Astrocyte (in vitro differentiated cells and primary cell): ENCODE results near the gene HNRNPUL1. TPM values are rescaled to one million over a fixed set of nuclear protein-coding genes. Genes with fewer than 3 reads are reported as not detected.

Experiments used
- DNase-seq: peaks from one replicate; pipeline ENCODE4 v3.0.0-alpha.2; 2010; ENCODE audit warnings: low read depth
- FAIRE-seq: peaks from 2 replicates; lab custom pipeline; 2011; peaks lifted over from hg19 to GRCh38; lab: Jason Lieb, UNC
- H2AFZ ChIP-seq: 2 replicates; pipeline ENCODE4 v1.6.0; 2012; ENCODE audit warnings: low read depth, low read length, inconsistent platforms
- H3K27ac ChIP-seq: 2 replicates; pipeline ENCODE4 v1.5.1; 2011; ENCODE audit warnings: low read depth, low read length, inconsistent platforms
- H3K27me3 ChIP-seq: 2 replicates; pipeline ENCODE4 v1.6.0; 2011; ENCODE audit warnings: low read length, inconsistent platforms; ENCODE audit not compliant: insufficient read depth
- H3K36me3 ChIP-seq: 2 replicates; pipeline ENCODE4 v1.5.1; 2011; ENCODE audit warnings: low read length, inconsistent platforms; ENCODE audit not compliant: insufficient read depth
- H3K4me1 ChIP-seq: 2 replicates; pipeline ENCODE4 v1.5.1; 2011; ENCODE audit warnings: low read length, inconsistent platforms; ENCODE audit not compliant: insufficient read depth
- H3K4me2 ChIP-seq: 2 replicates; pipeline ENCODE4 v1.6.0; 2012; ENCODE audit warnings: low read length, inconsistent platforms
- H3K4me3 ChIP-seq: 2 replicates; pipeline ENCODE4 v1.5.1; 2011; ENCODE audit warnings: low read depth, mild to moderate bottlenecking, low read length, inconsistent platforms; ENCODE audit not compliant: insufficient read depth
- H3K79me2 ChIP-seq: 2 replicates; pipeline ENCODE4 v1.6.0; 2012; ENCODE audit warnings: mild to moderate bottlenecking, low read length, inconsistent platforms; ENCODE audit not compliant: insufficient read depth
- H3K9ac ChIP-seq: 2 replicates; pipeline ENCODE4 v1.6.0; 2012; ENCODE audit warnings: mild to moderate bottlenecking, low read length, inconsistent platforms
- H3K9me3 ChIP-seq: 2 replicates; pipeline ENCODE4 v1.5.1; 2012; ENCODE audit warnings: low read depth, mild to moderate bottlenecking, low read length, inconsistent platforms; ENCODE audit not compliant: insufficient read depth
- H4K20me1 ChIP-seq: 2 replicates; pipeline ENCODE4 v1.6.0; 2012; ENCODE audit warnings: low read length, inconsistent platforms; ENCODE audit not compliant: insufficient read depth
- H3K27ac Mint-ChIP-seq: one replicate; pipeline ENCODE4 v1.8.0; 2021; ENCODE audit warnings: mild to moderate bottlenecking, mixed read lengths; ENCODE audit not compliant: unreplicated experiment
- H3K27me3 Mint-ChIP-seq: one replicate; pipeline ENCODE4 v1.8.0; 2021; ENCODE audit warnings: low read depth, mixed read lengths; ENCODE audit not compliant: unreplicated experiment
- H3K36me3 Mint-ChIP-seq: one replicate; pipeline ENCODE4 v1.8.0; 2021; ENCODE audit warnings: low read depth, mixed read lengths; ENCODE audit not compliant: unreplicated experiment
- H3K4me1 Mint-ChIP-seq: one replicate; pipeline ENCODE4 v1.8.0; 2021; ENCODE audit warnings: low read depth, mixed read lengths; ENCODE audit not compliant: unreplicated experiment
- H3K4me3 Mint-ChIP-seq: one replicate; pipeline ENCODE4 v1.8.0; 2021; ENCODE audit warnings: mild to moderate bottlenecking, moderate library complexity, mixed read lengths; ENCODE audit not compliant: unreplicated experiment
- H3K9me3 Mint-ChIP-seq: one replicate; pipeline ENCODE4 v1.8.0; 2021; ENCODE audit warnings: mild to moderate bottlenecking, mixed read lengths; ENCODE audit not compliant: unreplicated experiment
- EZH2 ChIP-seq: IDR thresholded peaks from 2 replicates; pipeline ENCODE4 v1.6.1; 2012; ENCODE audit warnings: mild to moderate bottlenecking, low read length, inconsistent platforms; ENCODE audit not compliant: insufficient read depth
- total RNA-seq: library from RNA; stranded (reverse); gene quantifications from 2 replicates; pipeline ENCODE4 v1.2.1, GENCODE V29; 2021
- TF ChIP-seq, protein P1 (sequence below): IDR thresholded peaks from 2 replicates; pipeline ENCODE4 v1.5.1; 2011; ENCODE audit warnings: low read depth, mild to moderate bottlenecking, inconsistent platforms, low read length, moderate library complexity; ENCODE audit not compliant: insufficient read depth

Gene HNRNPUL1
- total RNA-seq, 1 donor from 2014 or later: 174 TPM

DNA sequence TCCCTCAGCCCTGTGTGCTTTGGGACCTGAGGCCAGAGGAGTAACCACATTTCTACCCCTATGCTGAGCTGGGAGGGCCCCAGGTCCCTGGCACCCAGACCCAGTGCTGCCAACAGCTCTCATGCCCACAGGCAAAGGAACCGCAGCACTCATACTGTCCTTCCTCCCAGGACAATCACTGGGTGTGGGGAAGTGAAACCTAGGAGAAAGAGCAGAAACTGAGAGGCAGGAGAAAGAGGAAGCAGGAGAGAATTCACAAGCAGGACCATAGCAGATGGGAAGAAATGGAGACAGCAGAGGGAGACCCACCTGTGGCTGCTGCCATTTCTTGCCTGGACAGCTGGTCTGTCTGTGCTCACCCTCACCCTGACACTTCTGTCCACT, 64.7 kb downstream of the HNRNPUL1 start:
- DNase-seq (no peak), FAIRE-seq (no peak)
- Histone ChIP-seq H3K9ac (peak overlapping the region; percentile 95), H3K4me1 (peaks cover 51% of the 10 kb centered on the region), H3K9me3 (no peaks in the 10 kb centered on the region), H2AFZ (no peak overlapping the region), H3K27me3 (no peaks in the 10 kb centered on the region), H3K36me3 (peaks cover 23% of the 10 kb centered on the region), H3K79me2 (peaks cover 9% of the 10 kb centered on the region), H3K4me2 (peak overlapping the region; percentile 78), H3K4me3 (no peak overlapping the region), H4K20me1 (peaks cover 21% of the 10 kb centered on the region), H3K27ac (peak overlapping the region; percentile 100)
- Mint-ChIP-seq H3K27me3 (no peaks in the 10 kb centered on the region), H3K4me3 (no peak overlapping the region), H3K9me3 (no peaks in the 10 kb centered on the region), H3K27ac (peak overlapping the region; percentile 70), H3K4me1 (peaks cover 36% of the 10 kb centered on the region), H3K36me3 (peaks cover 22% of the 10 kb centered on the region)
- TF ChIP-seq, protein P1, sequence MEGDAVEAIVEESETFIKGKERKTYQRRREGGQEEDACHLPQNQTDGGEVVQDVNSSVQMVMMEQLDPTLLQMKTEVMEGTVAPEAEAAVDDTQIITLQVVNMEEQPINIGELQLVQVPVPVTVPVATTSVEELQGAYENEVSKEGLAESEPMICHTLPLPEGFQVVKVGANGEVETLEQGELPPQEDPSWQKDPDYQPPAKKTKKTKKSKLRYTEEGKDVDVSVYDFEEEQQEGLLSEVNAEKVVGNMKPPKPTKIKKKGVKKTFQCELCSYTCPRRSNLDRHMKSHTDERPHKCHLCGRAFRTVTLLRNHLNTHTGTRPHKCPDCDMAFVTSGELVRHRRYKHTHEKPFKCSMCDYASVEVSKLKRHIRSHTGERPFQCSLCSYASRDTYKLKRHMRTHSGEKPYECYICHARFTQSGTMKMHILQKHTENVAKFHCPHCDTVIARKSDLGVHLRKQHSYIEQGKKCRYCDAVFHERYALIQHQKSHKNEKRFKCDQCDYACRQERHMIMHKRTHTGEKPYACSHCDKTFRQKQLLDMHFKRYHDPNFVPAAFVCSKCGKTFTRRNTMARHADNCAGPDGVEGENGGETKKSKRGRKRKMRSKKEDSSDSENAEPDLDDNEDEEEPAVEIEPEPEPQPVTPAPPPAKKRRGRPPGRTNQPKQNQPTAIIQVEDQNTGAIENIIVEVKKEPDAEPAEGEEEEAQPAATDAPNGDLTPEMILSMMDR: no peak
- TF ChIP-seq EZH2: no peak

DNA sequence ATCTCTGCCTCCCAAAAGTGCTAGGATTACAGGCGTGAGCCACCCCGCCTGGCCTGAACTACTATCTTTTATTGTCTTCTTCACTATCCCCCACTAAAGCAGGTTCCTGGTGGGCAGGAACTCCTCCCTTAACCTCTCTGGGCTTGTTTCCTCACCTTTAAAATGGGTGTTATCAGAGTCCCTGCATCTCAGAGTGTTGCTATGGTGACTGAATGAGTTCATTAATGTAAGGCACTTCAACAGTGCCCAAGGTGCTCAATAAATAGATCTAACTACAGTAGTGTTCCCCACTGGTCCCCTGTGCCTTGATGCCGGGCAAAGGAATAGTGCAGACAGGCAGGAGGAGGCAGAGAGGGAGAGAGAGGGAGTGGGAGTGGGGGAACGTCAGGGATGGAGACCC, 66.3 kb downstream of the HNRNPUL1 start:
- peaks cover 20% of the 10 kb centered on the region for H3K36me3 ChIP-seq
- no peak for FAIRE-seq
- H4K20me1 ChIP-seq: peaks cover 30% of the 10 kb centered on the region
- Mint-ChIP-seq H3K36me3 (peaks cover 26% of the 10 kb centered on the region), H3K27me3 (no peaks in the 10 kb centered on the region), H3K9me3 (no peaks in the 10 kb centered on the region), H3K27ac (no peak overlapping the region), H3K4me1 (peaks cover 22% of the 10 kb centered on the region), H3K4me3 (no peak overlapping the region)
- no peak overlapping the region for H3K27ac ChIP-seq
- H3K9me3 ChIP-seq: no peaks in the 10 kb centered on the region
- no peak overlapping the region for H3K9ac ChIP-seq
- no peak overlapping the region for H2AFZ ChIP-seq
- DNase-seq: no peak
- H3K4me1 ChIP-seq: peaks cover 35% of the 10 kb centered on the region
- H3K4me3 ChIP-seq: no peak overlapping the region
- TF ChIP-seq, protein P1: no peak
- no peak for TF ChIP-seq EZH2
- H3K79me2 ChIP-seq: peaks cover 13% of the 10 kb centered on the region
- no peaks in the 10 kb centered on the region for H3K27me3 ChIP-seq
- no peak overlapping the region for H3K4me2 ChIP-seq

DNA sequence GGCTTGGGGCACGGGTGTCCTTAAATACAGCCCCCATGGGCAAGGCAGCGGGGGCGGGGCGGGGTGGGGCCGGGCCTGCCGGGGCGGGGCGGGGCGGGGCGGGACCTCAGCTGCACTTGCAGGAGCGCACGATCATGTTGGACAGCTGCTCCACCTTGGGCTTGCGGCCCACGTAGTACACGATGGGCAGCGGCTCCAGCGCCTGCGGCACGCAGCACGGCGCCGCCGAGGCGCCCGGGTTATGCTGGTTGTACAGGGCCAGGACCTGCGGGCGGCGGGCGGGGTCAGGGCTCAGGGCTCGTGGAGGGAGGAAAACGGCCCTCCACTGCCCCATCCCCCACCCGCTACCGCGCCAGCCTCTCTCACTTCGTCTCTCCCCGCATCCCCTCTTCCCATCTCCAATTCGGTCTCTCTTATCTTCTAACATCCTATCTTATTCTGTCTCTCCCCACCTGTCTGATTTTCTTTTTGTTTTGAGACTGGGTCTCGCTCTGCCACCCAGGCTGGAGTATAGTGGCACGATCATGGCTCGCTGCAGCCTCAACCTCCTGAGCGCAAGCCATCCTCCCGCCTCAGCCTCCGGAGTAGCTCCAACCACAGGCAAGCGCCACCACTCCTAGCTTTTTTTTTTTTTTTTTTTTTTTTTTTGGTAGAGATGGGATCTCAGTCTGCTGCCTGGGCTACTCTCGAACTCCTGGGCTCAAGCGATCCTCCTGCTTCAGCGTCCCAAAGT, 66.9 kb downstream of the HNRNPUL1 start:
- no peak for TF ChIP-seq EZH2
- TF ChIP-seq, protein P1: no peak
- FAIRE-seq: no peak
- Histone ChIP-seq H3K27me3 (no peaks in the 10 kb centered on the region), H3K4me1 (peaks cover 29% of the 10 kb centered on the region), H4K20me1 (peaks cover 32% of the 10 kb centered on the region), H3K79me2 (peaks cover 14% of the 10 kb centered on the region), H3K4me2 (no peak overlapping the region), H3K9me3 (no peaks in the 10 kb centered on the region), H3K4me3 (no peak overlapping the region), H3K27ac (no peak overlapping the region), H3K36me3 (peaks cover 20% of the 10 kb centered on the region), H3K9ac (no peak overlapping the region), H2AFZ (no peak overlapping the region)
- H3K27me3 Mint-ChIP-seq: no peaks in the 10 kb centered on the region
- DNase-seq: no peak
- H3K4me3 Mint-ChIP-seq: no peak overlapping the region
- peaks cover 20% of the 10 kb centered on the region for H3K4me1 Mint-ChIP-seq
- H3K36me3 Mint-ChIP-seq: peaks cover 26% of the 10 kb centered on the region
- H3K27ac Mint-ChIP-seq: no peak overlapping the region
- H3K9me3 Mint-ChIP-seq: no peaks in the 10 kb centered on the region
